C4-2B (cell line): ENCODE data around the gene ADPRH.

Source experiments
- H3K27ac ChIP-seq: fragments of 450-650 bp; 2 replicates; pipeline ENCODE4 v1.5.1; 2017
- CTCF ChIP-seq: fragments of 450-650 bp; conservative IDR thresholded peaks from 2 replicates; pipeline ENCODE4 v1.5.1; 2017; ENCODE audit warnings: mild to moderate bottlenecking
- ZFX ChIP-seq: fragments of 450-650 bp; IDR thresholded peaks from 2 replicates; pipeline ENCODE4 v1.6.1; 2017

ADPRH gene

GRCh38 chr3:119624002-119624720 lies 44.9 kb downstream of the ADPRH start:
- H3K27ac ChIP-seq = no peak overlapping the region
- no peak for TF ChIP-seq ZFX

GRCh38 chr3:119625451-119626153 lies 46.3 kb downstream of the ADPRH start:
- TF ChIP-seq CTCF (no peak), ZFX (no peak)

GRCh38 chr3:119626196-119626595 lies 46.9 kb downstream of the ADPRH start:
- TF ChIP-seq CTCF (no peak), ZFX (no peak)
- no peak overlapping the region for H3K27ac ChIP-seq

More at GRCh38 chr3:119625451-119626153, 46.3 kb downstream of the ADPRH start:
- H3K27ac ChIP-seq = no peak overlapping the region

- H3K27ac ChIP-seq = no peak overlapping the region
- TF ChIP-seq CTCF (no peak), ZFX (no peak)
Observed at GRCh38 chr3:119627461-119627860, 48.2 kb downstream of the ADPRH start.

- TF ChIP-seq ZFX (no peak), CTCF (no peak)
- no peak overlapping the region for H3K27ac ChIP-seq
Observed at GRCh38 chr3:119628390-119628789, 49.1 kb downstream of the ADPRH start.

GRCh38 chr3:119628816-119629445 lies 49.6 kb downstream of the ADPRH start:
- TF ChIP-seq ZFX (no peak), CTCF (no peak)
- no peak overlapping the region for H3K27ac ChIP-seq

- TF ChIP-seq ZFX (no peak), CTCF (no peak)
- no peak overlapping the region for H3K27ac ChIP-seq
Observed at GRCh38 chr3:119630128-119630879, 51.0 kb downstream of the ADPRH start.
